LoVo (cell line): ENCODE results near the gene CTNND2.
"Not testable (repeated sequence)": the region's sequence is repeated elsewhere in the genome, so short reads cannot be mapped to it uniquely, and the experiment has no call there.

Source experiments
- DNase-seq: peaks from one replicate; pipeline ENCODE4 v3.0.0-alpha.2; 2016; ENCODE audit warnings: low spot score

CTNND2 gene

GRCh38 chr5:11076945-11077613 is 827.2 kb downstream of the CTNND2 start:
- no peak for DNase-seq

- DNase-seq = no peak
Observed at GRCh38 chr5:11075035-11075805, 829.0 kb downstream of the CTNND2 start.

GRCh38 chr5:11072568-11072967 is 831.7 kb downstream of the CTNND2 start:
- DNase-seq = no peak

- no peak for DNase-seq
Observed at GRCh38 chr5:11072076-11072475, 832.2 kb downstream of the CTNND2 start.

- DNase-seq = no peak
Observed at GRCh38 chr5:11069041-11069440, 835.2 kb downstream of the CTNND2 start.

GRCh38 chr5:11065723-11066122 is 838.5 kb downstream of the CTNND2 start:
- not testable (repeated sequence) for DNase-seq

GRCh38 chr5:11064763-11065450 is 839.3 kb downstream of the CTNND2 start:
- no peak for DNase-seq

GRCh38 chr5:11062397-11062796 is 841.8 kb downstream of the CTNND2 start:
- DNase-seq = no peak

GRCh38 chr5:11056560-11056959 is 847.7 kb downstream of the CTNND2 start:
- DNase-seq = no peak

GRCh38 chr5:11054014-11054413 is 850.2 kb downstream of the CTNND2 start:
- DNase-seq = no peak

GRCh38 chr5:11052871-11053270 is 851.4 kb downstream of the CTNND2 start:
- DNase-seq = no peak

- no peak for DNase-seq
Observed at GRCh38 chr5:11050596-11051304, 853.5 kb downstream of the CTNND2 start.

- no peak for DNase-seq
Observed at GRCh38 chr5:11048760-11049159, 855.5 kb downstream of the CTNND2 start.

GRCh38 chr5:11047625-11048024 is 856.6 kb downstream of the CTNND2 start:
- DNase-seq = no peak

- no peak for DNase-seq
Observed at GRCh38 chr5:11047030-11047429, 857.2 kb downstream of the CTNND2 start.

GRCh38 chr5:11046160-11046559 is 858.1 kb downstream of the CTNND2 start:
- DNase-seq = no peak

GRCh38 chr5:11045411-11045810 is 858.8 kb downstream of the CTNND2 start:
- no peak for DNase-seq

GRCh38 chr5:11044581-11044980 is 859.7 kb downstream of the CTNND2 start:
- DNase-seq = no peak

- no peak for DNase-seq
Observed at GRCh38 chr5:11043881-11044280, 860.4 kb downstream of the CTNND2 start.

GRCh38 chr5:11040345-11040744 is 863.9 kb downstream of the CTNND2 start:
- DNase-seq = no peak

- no peak for DNase-seq
Observed at GRCh38 chr5:11038772-11039171, 865.5 kb downstream of the CTNND2 start.

GRCh38 chr5:11037941-11038340 is 866.3 kb downstream of the CTNND2 start:
- DNase-seq = no peak
